Activated gamma-delta T cell (primary cell): ENCODE measurements around the gene ASMTL.
"Not testable (repeated sequence)": the region's sequence is repeated elsewhere in the genome, so short reads cannot be mapped to it uniquely, and the experiment has no call there.

ENCODE experiments used
- DNase-seq: peaks from one replicate; lab custom pipeline; 2025; lab: John Stamatoyannopoulos, UW

The ASMTL gene

DNA sequence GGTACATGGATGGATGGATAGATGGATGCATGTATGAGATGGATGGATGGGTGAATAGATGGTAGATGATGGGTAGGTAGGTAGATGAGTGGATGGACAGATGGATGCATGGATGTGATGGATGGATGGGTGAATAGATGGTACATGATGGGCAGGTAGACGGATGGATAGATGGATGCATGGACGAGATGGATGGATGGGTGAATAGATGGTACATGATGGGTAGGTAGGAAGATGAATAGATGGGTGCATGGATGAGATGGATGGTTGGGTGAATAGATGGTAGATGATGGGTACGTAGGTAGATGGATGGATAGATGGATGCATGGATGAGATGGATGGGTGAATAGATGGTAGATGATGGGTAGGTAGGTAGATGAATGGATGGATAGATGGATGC, 48.8 kb downstream of the ASMTL start:
- DNase-seq, result not testable (repeated sequence)

DNA sequence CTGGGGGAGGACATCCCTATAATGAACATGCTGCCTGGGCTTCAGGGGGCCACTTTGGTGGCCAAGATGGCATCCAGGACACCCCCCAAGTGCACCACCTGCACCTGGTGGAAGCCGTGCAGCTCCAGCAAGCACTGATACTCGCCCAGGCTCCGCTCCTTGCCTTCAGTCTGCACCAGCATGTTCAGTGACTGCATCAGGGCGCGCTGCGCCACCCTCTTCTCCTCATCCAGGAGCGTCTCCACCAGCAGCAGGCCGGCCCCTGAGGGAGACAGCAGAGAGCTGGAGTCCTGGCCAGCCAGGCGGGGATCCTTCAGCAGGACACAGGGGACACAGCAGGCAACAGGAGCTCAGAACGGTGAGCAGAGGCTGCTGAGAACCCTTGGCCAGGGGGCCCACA, 49.5 kb downstream of the ASMTL start:
- DNase-seq, result no peak

DNA sequence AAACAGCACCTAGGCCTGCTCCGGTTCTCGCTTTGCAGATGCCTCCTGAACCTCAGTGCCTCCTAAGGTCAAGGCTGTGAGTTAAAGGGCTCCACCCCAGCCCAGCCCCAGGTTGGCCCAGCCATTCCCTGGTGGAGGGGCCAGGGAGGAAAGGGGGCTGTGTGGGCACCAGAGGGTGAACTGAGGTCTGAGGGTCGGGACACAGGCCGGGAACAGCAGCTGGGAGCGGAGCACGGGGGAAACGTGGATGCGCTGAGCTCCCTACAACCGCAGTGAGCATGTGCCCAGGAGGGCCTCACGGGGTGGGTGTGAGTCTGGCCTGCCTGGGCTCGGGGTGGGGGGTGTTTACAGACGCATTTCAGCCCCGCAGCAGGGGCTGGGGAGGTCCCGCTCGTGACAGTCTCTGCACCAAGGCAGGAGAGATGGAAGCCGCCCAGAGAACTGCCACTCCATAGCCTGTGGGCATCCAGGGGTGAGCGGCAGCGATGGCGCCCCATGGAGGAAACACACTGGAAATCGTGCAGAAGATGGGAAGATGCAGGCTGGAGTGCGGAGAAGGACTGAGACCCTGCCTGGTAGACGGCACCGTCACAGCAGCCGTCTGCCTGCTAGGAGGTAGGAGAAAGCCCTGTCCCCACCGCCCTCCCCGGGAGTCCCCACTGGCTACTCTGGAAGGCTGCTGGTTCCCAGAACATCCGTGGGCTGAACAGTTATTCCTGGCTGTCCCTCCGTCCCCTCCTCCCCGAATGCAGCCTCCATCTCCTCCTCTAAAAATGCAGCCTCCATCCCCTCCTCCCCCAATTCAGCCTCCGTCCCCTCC, 50.9 kb downstream of the ASMTL start:
- no peak for DNase-seq

DNA sequence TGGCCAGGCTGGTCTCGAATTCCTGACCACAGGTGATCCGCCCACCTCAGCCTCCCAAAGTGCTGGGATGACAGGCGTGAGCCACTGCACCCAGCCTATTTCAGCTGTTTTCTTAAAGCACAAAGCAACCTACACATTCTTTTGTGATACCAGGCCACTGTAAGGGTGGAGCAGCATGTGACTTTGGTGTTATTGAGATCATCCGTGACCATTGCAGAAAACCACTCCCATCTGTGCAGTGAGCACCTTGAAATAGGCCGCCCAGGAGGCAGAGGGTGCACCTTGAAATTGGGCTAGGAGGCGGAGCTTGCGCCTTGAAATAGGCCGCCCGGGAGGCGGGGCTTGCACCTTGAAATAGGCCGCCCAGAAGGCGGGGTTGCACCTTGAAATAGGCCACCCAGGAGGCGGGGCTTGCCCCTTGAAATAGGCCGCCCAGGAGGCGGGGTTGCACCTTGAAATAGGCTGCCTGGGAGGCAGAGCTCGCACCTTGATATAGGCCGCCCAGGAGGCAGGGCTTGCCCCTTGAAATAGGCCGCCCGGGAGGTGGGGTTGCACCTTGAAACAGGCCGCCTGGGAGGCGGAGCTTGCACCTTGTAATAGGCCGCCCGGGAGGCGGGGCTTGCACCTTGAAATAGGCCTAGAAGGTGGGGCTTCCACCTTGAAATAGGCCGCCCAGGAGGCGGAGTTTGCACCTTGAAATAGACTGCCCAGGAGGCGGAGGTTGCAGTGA, 51.8 kb downstream of the ASMTL start:
- DNase-seq, result no peak

DNA sequence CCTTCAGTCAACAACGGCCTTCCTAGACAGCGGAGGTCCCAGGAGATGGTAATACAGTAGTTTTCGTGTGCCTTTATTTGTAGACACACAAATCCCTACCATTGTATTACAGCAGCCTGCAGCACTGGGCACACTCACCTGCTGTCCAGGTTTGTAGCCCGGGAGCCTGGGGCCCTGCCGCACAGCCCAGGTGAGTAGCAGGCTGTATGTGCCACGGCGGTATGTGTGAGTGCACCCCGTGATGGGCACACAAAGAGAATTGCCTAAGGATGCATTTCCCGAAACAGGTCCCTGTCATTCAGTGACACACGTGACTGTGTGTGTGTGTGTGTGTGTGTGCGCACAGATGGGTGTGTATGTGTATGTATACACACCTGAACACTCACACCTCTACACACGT, 52.7 kb downstream of the ASMTL start:
- DNase-seq, result no peak

DNA sequence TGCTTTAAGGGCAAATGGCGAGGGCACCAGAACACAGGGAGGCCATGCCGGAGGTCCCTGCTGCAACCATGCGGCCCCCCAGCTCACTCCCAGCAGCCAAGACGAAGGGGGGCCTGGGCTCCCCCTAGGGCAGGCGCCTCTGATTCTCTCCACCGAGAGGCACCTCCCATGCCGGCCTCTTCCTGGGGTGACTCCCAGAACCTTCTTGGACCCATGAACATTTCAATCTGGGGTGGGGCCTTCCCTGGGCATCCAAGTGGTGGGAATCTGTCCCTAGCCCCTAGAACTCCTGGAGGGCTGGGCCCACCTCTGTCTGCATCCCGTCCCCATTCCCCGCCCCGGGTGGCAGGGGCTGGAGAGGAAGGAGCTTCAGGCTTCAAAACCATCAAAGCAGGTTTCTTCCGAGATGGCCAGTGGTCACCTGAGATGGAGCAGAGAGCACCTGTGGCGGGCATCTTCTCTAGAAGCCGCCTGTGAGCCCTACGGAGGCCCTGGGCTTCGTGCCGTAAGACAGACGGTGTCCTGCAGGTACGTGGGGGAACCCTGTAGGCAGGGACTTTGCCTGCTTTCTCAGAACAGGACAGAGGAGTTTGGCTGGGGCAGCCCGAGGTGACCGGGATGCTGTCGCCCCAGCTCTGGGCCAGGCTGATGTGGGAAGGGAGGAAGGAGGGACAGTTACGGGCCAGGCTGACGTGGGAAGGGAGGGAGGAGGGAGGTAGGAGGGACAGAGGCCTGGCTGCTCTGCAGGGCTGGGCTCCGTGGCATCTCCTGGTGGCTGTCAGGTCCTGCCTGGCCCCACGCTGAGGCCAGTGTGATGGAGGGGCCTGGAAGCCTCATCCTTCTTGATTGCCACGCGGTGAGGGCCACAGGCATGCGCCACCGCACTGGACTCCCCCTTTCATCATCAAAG, 54.0 kb downstream of the ASMTL start:
- DNase-seq, result no peak

DNA sequence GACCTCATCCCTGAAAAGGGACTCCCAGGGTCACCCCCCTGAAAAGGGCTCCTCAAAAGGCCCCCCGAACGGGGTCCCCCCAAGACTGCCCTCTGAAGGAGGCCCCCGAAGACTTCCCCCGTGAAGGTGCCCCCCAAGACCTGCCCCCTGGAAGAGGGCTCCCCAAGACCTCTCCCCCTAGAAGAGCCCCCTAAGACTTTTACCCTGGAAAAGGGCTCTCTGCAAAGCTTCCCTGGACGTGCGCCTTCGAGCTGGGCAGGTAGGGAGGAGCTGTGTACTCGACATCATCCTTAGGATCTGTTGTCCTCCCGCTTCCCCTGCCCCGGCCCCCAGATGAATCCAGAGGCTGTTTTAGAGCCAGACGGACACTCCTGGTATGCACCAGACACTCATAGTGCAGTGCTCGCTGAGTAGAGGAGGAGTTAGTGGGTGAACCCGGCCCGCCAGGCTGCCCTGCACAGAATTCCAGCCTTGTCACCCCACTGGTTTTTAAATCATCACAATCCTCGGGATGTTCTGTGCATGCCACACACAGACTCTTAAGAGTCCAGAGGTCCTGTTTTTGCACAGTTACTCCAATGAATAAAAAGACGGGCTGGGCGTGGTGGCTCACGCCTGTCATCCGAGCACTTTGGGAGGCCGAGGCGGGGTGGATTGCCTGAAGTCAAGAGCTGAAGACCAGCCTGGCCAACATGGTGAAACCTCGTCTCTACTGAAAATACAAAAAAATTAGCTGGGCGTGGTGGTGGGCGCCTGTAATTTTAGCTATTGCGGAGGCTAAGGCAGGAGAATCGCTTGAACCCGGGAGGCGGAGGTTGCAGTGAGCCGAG, 55.1 kb downstream of the ASMTL start:
- DNase-seq, result no peak

DNA sequence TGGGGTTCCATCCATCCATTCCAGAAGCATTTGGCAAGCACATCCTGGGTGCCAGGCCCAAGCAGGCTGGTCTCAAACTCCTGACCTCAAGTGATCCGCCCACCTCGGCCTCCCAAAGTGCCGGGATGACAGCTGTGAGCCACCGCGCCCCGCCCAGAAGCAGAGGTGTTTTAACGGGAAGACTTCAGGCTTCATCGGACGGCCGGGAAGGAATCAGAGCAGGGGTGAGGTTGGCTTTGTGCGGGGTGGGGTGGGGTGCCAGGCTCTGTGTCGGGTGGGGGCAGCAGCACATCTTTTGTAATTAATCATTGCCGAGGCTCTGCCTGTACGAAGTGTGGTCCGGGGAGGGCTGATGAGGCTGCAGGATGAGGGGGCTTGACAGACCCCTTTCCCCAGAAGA, 55.7 kb downstream of the ASMTL start:
- no peak for DNase-seq

DNA sequence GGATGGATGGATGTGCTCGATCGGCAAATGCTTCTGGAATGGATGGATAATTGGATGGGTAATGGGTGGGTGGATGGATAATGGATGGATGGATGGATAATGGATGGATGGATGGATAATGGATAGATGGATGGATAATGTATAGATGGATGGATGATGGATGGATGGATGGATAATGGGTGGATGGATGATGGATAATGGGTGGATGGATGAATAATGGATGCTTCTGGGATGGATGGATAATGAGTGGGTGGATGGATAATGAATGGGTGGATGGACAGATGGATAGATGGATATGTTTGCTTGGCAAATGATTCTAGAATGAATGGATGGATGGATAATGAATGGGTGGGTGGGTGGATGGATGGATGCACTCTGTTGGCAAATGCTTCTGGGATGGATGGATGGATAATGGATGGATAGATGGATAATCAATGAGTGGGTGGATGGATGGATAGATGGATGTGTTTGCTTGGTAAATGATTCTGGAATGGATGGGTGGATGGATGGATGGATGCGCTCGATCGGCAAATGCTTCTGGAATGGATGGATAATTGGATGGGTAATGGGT, 57.0 kb downstream of the ASMTL start:
- DNase-seq, result no peak

DNA sequence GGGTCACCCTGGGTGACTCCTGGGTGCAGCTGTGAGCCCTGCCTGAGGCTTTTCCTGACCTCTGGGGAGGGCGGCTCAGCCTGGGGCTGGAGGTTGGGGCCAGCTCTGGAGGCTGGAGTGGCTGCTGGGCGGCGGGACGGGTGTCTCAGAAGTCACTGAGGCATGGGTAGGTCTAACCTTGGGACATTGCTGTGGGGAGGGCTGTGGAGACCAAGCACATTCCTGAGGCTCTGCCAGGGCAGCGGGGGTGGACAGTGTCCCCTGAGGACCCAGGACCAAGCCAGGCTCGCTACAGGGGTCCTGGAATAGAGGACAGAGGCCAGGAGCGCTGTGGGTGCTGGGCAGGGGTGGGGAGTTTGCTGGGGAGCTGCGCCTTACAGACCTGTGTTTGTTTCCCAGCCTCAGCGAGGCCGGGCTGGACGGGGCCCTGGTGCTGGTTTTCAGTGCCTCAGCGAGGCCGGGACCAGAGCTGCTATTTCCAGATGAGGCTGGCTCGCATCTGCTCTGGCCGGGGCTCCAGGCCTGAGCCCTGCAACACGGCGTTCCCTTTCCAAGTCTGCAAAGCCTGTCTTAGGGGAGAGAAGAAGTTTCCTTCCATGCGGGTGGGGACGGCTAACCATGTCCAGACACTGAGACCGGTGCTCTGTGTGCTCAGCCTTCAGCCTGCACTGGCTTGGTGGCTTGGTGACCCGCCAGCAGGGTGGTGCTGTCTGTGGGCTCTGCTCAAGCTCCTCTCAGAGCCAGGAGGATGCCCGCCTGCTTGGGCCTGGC, 57.8 kb downstream of the ASMTL start:
- DNase-seq, result no peak

DNA sequence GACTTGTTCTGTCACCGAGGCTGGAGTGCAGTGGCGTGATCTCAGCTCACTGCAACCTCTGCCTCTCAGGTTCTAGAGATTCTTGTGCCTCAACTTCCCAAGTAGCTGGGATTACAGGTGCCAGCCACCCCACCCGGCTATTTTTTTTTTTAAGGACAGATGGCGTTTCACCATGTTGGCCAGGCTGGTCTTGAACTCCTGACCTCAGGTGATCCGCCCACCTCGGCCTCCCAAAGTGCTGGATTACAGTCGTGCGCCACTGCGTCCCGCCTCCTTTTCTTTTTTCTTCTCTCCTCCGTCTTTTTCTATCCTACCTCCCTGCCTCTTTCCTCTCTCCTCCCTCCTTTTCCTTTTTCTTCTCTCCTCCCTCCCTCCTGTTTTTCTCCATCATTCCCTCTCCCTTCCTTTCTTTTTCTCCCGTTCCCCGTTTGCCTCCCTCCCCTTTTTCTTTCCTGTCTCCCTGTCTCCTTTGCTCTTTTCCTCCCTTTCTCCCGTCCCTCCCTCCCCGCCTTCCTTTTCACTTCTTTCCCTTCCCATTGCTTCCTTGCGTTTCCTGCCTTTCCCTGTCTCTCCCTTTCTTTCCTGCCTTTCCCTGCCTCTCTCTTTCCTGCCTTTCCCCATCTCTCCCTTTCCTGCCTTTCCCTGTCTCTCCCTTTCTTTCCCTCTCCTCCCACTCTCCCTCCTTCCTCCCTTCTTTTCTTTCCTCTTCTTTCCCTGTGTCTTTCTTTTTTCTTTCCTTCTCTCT, 58.7 kb downstream of the ASMTL start:
- no peak for DNase-seq

DNA sequence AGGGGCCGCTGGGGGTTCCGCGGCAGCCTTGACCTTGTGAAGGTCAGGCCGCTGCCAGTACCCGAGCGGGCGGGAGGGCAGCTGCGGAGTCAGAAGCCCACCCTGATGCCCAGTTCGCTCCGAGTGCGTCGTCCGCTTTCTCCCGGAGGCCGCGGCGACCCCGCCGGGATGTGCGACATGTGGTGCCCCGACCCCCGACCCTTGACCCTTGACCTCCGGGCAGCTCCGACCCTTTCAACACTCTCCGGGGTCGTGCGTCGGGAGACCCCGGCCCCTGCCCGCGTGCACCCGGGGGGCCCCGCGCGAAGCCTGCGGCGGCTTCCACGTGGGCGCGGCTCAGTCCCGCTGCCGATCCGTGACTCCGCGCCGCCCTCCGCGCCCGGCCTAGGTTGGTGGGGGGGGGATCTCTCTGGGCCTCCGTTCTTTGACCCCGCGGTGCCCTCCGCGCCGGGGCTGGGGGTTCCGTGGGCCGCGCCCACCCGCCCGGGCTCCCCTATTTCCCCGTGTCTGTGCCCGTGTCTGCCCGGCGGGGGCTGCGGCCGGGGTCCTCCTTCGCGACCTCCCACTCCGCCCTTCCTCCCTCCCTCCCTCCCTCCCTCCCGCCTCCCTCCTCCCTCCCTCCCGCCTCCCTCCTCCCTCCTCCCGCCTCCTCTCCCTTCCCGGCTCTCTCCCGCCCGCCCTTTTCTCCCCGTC, 60.2 kb downstream of the ASMTL start:
- no peak for DNase-seq

DNA sequence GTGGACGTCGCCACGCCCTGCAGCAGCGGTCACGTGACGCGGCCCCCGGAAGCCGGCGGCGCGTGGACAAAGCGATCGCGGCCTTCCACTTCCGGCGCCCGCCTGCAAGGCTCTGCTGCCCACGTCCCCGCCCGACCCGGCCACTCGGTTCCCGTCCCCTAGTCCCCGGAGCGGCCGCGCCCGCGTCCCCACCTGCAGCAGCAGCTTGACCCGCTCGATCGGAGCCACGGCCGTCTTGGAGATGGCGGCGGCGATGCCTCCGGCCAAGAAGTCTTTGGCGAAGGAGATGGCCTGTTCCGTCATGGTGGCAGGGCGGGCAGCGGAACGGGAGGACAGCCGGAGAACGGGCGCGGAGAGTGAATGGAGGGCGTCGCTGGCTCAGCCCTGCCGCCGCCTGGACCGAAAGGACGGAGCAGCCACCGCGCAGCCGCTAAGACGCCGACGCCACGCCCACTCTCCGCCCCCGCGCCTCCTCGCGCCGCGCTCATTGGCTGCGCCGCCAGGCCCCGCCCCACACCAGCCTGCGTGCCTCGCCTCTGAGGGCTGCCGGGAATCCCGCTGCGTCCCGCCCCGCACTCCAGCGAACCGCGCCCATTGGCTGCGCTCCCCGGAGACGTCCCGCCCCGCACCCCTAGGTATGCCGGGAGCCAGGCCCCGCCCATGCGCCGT, 60.9 kb downstream of the ASMTL start, which contains the start of gene SLC25A6:
SLC25A6 (minus strand) TSS at position 407 of the 669 bp plus-strand sequence; CDS start at position 303, 104 bp downstream.
- no peak for DNase-seq

DNA sequence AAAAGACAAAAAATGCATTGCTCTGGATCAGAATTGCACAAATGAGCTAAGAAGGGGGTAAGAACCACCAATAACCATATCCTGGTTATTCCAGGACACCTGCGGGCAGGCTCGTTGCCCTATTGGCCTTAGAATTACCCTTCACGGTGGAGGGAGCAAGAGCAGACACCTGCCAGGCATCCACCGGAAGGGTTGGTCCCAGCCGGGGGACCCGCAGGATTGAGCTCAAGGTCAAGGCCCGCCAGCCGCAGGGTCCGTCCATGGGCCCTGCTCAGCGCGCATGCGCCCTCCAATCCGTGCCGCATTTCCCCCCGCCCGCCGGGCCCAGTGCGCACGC, 61.4 kb downstream of the ASMTL start:
- no peak for DNase-seq

DNA sequence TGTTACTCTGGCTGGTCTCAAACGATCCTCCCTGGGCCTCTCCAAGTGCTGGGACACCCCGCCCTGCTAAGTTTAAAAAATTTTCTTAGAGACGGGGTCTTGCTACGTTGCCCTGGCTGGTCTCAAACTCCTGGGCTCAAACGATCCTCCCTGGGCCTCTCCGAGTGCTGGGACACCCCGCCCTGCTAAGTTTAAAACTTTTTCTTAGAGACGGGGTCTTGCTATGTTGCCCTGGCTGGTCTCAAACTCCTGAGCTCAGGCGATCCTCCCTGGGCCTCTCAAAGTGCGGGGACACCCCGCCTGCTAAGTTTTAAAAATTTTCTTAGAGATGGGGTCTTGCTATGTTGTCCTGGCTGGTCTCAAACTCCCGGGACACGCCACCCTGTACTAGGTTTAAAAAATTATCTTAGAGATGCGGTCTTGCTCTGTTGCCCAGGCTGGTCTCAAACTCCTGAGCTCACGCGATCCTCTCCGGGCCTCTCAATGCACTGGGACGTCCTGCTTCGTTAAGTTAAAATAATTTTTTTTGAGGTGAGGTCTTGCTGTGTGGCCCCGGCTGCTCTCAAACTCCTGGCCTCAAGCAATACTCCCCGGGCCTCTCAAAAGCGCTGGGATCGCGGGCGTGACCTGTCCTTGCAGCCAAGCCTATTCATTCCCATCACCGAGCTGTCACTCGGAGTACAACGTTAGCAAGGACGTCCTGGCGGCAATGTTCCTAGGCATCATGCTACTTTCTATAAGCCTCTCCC, 61.9 kb downstream of the ASMTL start:
- DNase-seq, result no peak

DNA sequence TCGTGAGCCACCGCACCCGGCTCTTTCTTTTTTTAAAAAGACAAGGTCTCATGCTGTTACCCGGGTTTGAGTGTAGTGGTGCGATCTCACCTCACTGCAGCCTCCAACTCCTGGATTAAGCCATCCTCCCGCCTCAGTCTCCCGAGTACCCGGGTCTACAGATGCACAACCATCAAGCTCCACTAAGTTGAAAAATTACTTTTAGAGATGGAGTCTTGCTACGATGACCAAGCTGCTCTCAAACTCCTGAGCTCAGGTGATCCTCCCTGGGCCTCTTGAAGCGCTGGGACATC, 62.8 kb downstream of the ASMTL start:
- no peak for DNase-seq

DNA sequence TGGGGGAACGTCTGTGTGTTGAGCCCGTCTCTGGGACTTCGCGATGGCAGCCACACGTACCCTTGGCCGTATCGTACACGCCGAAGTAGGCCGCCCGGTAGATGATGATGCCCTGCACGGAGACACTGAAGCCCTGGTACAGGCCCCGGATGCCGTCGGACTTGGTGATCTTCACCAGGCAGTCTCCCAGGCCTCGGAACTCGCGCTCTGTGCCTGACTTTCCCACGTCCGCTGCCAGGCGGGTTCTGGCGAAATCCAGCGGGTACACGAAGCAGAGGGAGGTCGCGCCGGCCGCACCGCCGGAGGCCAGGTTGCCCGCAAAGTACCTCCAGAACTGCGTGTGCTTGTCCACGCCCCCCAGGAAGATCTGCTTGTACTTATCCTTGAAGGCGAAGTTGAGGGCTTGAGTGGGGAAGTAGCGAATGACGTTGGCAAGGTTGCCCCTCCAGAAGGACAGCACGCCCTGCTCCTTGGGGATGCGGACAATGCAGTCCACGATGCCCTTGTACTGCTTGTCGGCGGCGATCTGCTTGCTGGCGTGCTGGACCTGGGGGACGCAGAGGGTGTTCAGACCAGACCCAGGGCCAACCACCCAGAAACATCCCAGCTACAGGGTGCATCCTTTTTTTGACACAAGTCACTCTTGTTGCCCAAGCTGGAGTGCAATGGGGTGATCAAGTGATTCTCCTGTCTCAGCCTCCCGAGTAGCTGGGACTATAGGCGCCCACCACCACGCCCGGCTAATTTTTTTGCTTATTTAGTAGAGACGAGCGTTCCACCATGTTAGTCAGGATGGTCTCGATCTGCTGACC, 63.3 kb downstream of the ASMTL start:
- no peak for DNase-seq
